Mucosa of descending colon (tissue), 3 donors: Measurements from ENCODE around the gene PWWP2B. TPM values are rescaled to one million over a fixed set of nuclear protein-coding genes. Genes with fewer than 3 reads are reported as not detected.
A peak's percentile ranks its signal among the peaks of the same experiment; 100 is the strongest.

Source experiments
- ATAC-seq: fragments of 200-7000 bp; cut with Tn5 transposase; one replicate; pipeline ENCODE4 v1.9.1; 2020; ENCODE audit warnings: mild to moderate bottlenecking, moderate library complexity
- DNase-seq, 3 donors: peaks; one replicate each; pipeline ENCODE4 v3.0.0-alpha.2; 2020
- H3K36me3 ChIP-seq: fragments of 200-600 bp; one replicate; pipeline ENCODE4 v1.8.0; 2021; ENCODE audit warnings: low read depth, mild to moderate bottlenecking
- H3K4me1 ChIP-seq: fragments of 200-600 bp; one replicate; pipeline ENCODE4 v1.8.0; 2021; ENCODE audit warnings: low read depth, mild to moderate bottlenecking
- H3K4me3 ChIP-seq: fragments of 200-600 bp; one replicate; pipeline ENCODE4 v1.8.0; 2021; ENCODE audit warnings: mild to moderate bottlenecking
- H3K9me3 ChIP-seq: fragments of 200-600 bp; one replicate; pipeline ENCODE4 v1.8.0; 2021; ENCODE audit warnings: mild to moderate bottlenecking
- CTCF ChIP-seq: fragments of 200-600 bp; IDR thresholded peaks from one replicate; pipeline ENCODE4 v1.8.0; 2022; ENCODE audit warnings: antibody characterized with exemption, mild to moderate bottlenecking
- intact Hi-C, 2 donors: fragments of 100-400 bp; cut with DNase I in 1 of 2; cut with micrococcal nuclease in 1 of 2; formaldehyde crosslinking; loops; one replicate each; pipeline versions ENCODE4 v1.11.0 to v1.11.1; 2022; cut with DNase I, micrococcal nuclease
- total RNA-seq, 3 donors: library from RNA; stranded (reverse); fragmentation: NEBNext Ultra II Directional in 2 of 3; extraction: Animal tissue kit (Norgen Biotek cat#: 25700) in 2 of 3; gene quantifications; one replicate each; pipeline versions ENCODE4 v1.2.1 to v1.2.4, GENCODE V29; 2021 to 2023
- donor health status: DM: no; HTN: no; CAD: no; lungs with moderate emphysema.
- donor health status: DM: no; HTN: no; CAD: no.
- donor health status: DM: no; HTN: yes; CAD: no.

Gene PWWP2B
- total RNA-seq, 3 donors from 2014 or later, result 37.7 to 55.6 (median 41.7) TPM

DNA sequence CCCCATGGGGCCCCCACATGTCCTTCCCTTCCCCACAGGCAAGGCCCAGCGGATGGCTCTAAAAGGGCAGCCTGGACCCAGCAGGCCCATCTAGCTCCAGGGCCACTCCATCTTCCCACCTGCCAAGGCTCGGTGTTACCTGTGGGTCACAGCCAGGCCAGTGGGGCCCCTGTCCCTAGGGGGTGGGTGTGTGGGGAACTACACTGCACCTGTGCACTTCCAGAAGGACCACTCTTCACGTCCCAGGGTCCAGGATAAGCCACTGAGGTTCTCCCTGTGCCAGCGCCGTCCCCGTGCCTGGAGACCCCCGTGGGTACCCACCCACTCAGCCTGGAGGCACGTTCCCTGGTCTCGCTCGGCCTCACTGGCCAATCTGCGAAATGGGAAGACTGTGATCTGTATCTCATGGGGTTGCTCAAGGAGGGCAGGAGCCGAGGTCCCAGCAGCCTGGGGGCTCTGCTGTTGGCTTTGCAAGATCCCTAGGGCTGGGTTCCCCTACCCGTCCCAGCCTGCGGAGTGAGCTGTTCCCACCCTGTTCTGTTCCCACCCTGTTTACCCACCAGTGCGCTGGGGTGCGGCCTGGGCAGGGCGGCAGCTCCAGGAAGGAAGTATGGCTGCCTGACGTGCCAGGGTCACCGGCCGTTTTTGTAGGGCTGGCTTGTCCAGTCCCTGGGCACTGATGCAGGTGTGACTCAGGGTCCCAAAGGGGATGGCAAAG lies 4.6 kb downstream of the PWWP2B start:
- intact Hi-C loops, result no loop called here
- H3K36me3 ChIP-seq, result peaks cover 7% of the 10 kb centered on the region
- H3K4me3 ChIP-seq, result no peak overlapping the region
- no peak for TF ChIP-seq CTCF
- peaks cover 57% of the 10 kb centered on the region for H3K4me1 ChIP-seq
- DNase-seq (peak; percentile 85 to 93 (median 88)), ATAC-seq (peak; percentile 71)
- H3K9me3 ChIP-seq, result no peaks in the 10 kb centered on the region

DNA sequence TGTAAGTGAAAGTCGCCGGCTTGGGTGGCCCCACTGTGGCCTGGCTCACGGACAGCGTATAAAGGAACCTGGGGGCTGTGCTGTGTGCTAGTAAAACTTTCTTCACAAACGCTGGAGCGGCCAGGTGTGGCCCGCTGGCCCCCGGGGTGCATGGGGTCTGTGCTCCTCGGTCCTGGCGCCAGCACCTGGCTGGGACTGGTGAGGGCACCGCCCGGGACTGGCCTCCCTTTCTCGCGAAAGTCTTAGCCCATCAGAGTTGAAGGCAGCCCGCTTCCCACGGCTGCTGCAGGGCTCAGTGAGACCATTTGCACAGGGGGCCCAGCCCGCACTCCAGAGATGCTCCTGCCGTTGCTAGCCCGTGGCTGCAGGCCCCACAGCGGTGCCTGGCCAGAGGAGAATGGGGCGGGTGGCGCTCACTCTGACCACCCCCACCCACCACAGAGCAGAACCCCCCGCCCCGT lies 5.8 kb downstream of the PWWP2B start:
- intact Hi-C loops, result no loop called here
- H3K4me1 ChIP-seq, result peaks cover 68% of the 10 kb centered on the region
- no peaks in the 10 kb centered on the region for H3K9me3 ChIP-seq
- no peak for ATAC-seq
- no peak overlapping the region for H3K4me3 ChIP-seq
- no peak for TF ChIP-seq CTCF
- peak; percentile 18 to 55 (median 39) for DNase-seq
- peaks cover 7% of the 10 kb centered on the region for H3K36me3 ChIP-seq

DNA sequence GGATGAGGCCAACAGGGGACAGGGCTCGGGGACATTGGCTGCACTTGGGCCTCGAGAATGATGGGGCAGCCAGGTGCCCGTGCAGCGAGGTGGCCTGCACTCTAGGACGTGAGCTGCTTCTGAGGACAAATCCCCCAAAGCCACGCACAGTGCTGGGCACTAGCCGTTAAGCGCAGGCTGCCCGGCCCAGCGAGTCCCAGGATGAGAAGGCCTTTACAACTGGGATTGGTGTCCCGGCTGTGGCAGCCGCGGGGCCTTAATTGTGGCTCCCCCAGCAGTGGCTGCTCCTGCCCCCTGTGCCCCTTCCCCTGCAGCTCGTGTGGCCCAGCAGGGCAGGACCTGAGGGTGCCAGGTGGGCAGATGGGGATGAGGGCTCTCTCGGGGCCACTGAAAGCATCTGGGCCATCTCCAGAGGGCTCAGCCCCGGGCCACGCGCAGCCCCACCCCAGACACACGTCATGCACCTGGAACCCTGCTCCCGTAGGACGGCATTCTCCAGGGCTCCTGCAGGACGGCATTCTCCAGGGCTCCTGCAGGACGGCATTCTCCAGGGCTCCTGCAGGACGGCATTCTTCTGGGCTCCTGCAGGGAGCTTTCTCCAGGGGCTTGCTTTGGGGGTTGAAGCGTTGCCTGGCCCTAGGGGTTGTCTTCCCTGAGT lies 6.6 kb downstream of the PWWP2B start:
- H3K4me3 ChIP-seq, result no peak overlapping the region
- ATAC-seq, result no peak
- H3K9me3 ChIP-seq, result no peaks in the 10 kb centered on the region
- no peak for TF ChIP-seq CTCF
- intact Hi-C loops, result no loop called here
- peaks cover 67% of the 10 kb centered on the region for H3K4me1 ChIP-seq
- peaks cover 7% of the 10 kb centered on the region for H3K36me3 ChIP-seq
- DNase-seq, result peak in 2 of 3 donors; percentile 55 to 61

- TF ChIP-seq CTCF, result no peak
- no peak for ATAC-seq
- Histone ChIP-seq H3K9me3 (no peaks in the 10 kb centered on the region), H3K36me3 (peaks cover 7% of the 10 kb centered on the region), H3K4me1 (peaks cover 69% of the 10 kb centered on the region), H3K4me3 (no peak overlapping the region)
- intact Hi-C loops, result no loop called here
- DNase-seq, result peak in 2 of 3 donors; percentile 38 to 47
Observed at GRCh38 chr10:132404169-132404880, 7.3 kb downstream of the PWWP2B start.

GRCh38 chr10:132404911-132405462 lies 8.0 kb downstream of the PWWP2B start:
- Histone ChIP-seq H3K4me3 (no peak overlapping the region), H3K36me3 (peaks cover 7% of the 10 kb centered on the region), H3K9me3 (no peaks in the 10 kb centered on the region), H3K4me1 (peaks cover 69% of the 10 kb centered on the region)
- DNase-seq, result peak in 2 of 3 donors; percentile 39 to 60
- TF ChIP-seq CTCF, result no peak
- ATAC-seq, result no peak
- intact Hi-C loops, result no loop called here
